Caco-2 (cell line): ENCODE data around the gene DHX38. TPM values are rescaled to one million over a fixed set of nuclear protein-coding genes. Genes with fewer than 3 reads are reported as not detected.
"Not testable (repeated sequence)": the region's sequence is repeated elsewhere in the genome, so short reads cannot be mapped to it uniquely, and the experiment has no call there.

Experiments
- BruUV-seq: library from RNA; stranded (reverse); fragments of 400-500 nt; replicated peaks from 2 replicates; lab custom pipeline; 2021; lab: Mats Ljungman, UMichigan
- CTCF ChIA-PET: fragments of 300-600 bp; sonication (Branson Sonifier 250); formaldehyde crosslinking; loops from one replicate; lab custom pipeline; 2022; ENCODE audit warnings: antibody characterized with exemption; lab: Charles Lee
- POLR2A ChIA-PET: fragments of 300-600 bp; sonication (Branson Sonifier 250); formaldehyde crosslinking; loops from one replicate; lab custom pipeline; 2022; ENCODE audit warnings: antibody characterized with exemption; lab: Charles Lee
- DNase-seq, 2 experiments: peaks; one replicate each; pipeline versions ENCODE4 v3.0.0 to v3.0.0-alpha.2; 2020 to 2022
- H3K27me3 ChIP-seq: replicated peaks from 2 replicates; pipeline ENCODE4 v1.6.0; 2011; ENCODE audit warnings: low read length; ENCODE audit not compliant: control insufficient read depth, insufficient read depth
- H3K36me3 ChIP-seq: 2 replicates; pipeline ENCODE4 v1.5.1; 2011; ENCODE audit warnings: low read length; ENCODE audit not compliant: control insufficient read depth, insufficient read depth
- H3K4me1 ChIP-seq: fragments of 250-450 bp; sonication (Bioruptor Pico); 2 replicates; pipeline ENCODE4 v1.5.1; 2020; ENCODE audit warnings: mild to moderate bottlenecking
- H3K4me3 ChIP-seq: 2 replicates; pipeline ENCODE4 v1.5.1; 2011; ENCODE audit warnings: low read depth, mild to moderate bottlenecking, control low read depth, low read length
- H3K9me3 ChIP-seq: fragments of 250-450 bp; sonication (Bioruptor Pico); 2 replicates; pipeline ENCODE4 v1.5.1; 2020; ENCODE audit warnings: mild to moderate bottlenecking, moderate library complexity
- H3K27ac Mint-ChIP-seq: one replicate; pipeline ENCODE4 v1.8.0; 2022; ENCODE audit warnings: mixed read lengths; ENCODE audit not compliant: unreplicated experiment
- H3K27me3 Mint-ChIP-seq: one replicate; pipeline ENCODE4 v1.8.0; 2022; ENCODE audit warnings: mixed read lengths; ENCODE audit not compliant: insufficient read depth, unreplicated experiment
- H3K36me3 Mint-ChIP-seq: one replicate; pipeline ENCODE4 v1.8.0; 2022; ENCODE audit warnings: mild to moderate bottlenecking, mixed read lengths; ENCODE audit not compliant: insufficient read depth, unreplicated experiment
- H3K4me1 Mint-ChIP-seq: one replicate; pipeline ENCODE4 v1.8.0; 2022; ENCODE audit warnings: low read depth, mixed read lengths; ENCODE audit not compliant: unreplicated experiment
- H3K4me3 Mint-ChIP-seq: one replicate; pipeline ENCODE4 v1.8.0; 2022; ENCODE audit warnings: mild to moderate bottlenecking, moderate library complexity, mixed read lengths; ENCODE audit not compliant: unreplicated experiment
- H3K9me3 Mint-ChIP-seq: one replicate; pipeline ENCODE4 v1.8.0; 2022; ENCODE audit warnings: mixed read lengths; ENCODE audit not compliant: unreplicated experiment
- CTCF ChIP-seq, 2 experiments: fragments of 200-600 bp in 1 of 2; IDR thresholded peaks; 1 replicate in 1 of 2; 2 replicates in 1 of 2; pipeline versions ENCODE4 v1.5.1 to v1.8.0; 2011 to 2022; ENCODE audit warnings: antibody characterized with exemption in 1 of 2, control low read depth in 1 of 2, inconsistent platforms in 1 of 2, low read depth in 1 of 2, low read length in 1 of 2, mild to moderate bottlenecking in 1 of 2, moderate library complexity in 1 of 2; ENCODE audit not compliant: insufficient read depth in 1 of 2, severe bottlenecking in 1 of 2, unreplicated experiment in 1 of 2
- intact Hi-C: fragments of 100-400 bp; cut with micrococcal nuclease; formaldehyde crosslinking; loops from one replicate; pipeline ENCODE4 v1.10.0; 2022; ENCODE audit not compliant: unreplicated experiment
- total RNA-seq: library from RNA; stranded (reverse); gene quantifications from 2 replicates; pipeline ENCODE4 v1.2.3, GENCODE V29; 2022

DHX38 gene
- total RNA-seq, 1 experiment from 2014 or later: 89.1 TPM

GRCh38 chr16:72068930-72069329 is 24.7 kb upstream of the DHX38 start:
- Mint-ChIP-seq H3K9me3 (no peaks in the 10 kb centered on the region), H3K4me3 (no peak overlapping the region)

GRCh38 chr16:72072514-72073342 is 20.9 kb upstream of the DHX38 start:
- POLR2A ChIA-PET: interaction anchor here (1.3 kb wide), 1 partner anchor 21 kb away, joined by 4 read pairs; the partner anchor contains the start of genes DHX38 and TXNL4B
- CTCF ChIA-PET: interaction anchor here (0.6 to 0.7 kb wide), 2 partner anchors 32 to 199 kb away, joined by 3 to 4 read pairs; no protein-coding TSS in a partner anchor
- no peak overlapping the region for H3K4me3 Mint-ChIP-seq
- H3K36me3 ChIP-seq: no peaks in the 10 kb centered on the region
- peak overlapping the region; percentile 34 for H3K27ac Mint-ChIP-seq
- no peak for TF ChIP-seq CTCF (IDR thresholded peaks at IDR 0.05; ENCODE audit: insufficient read depth in 1 of 2, low read depth in 1 of 2, low read length in 1 of 2, severe bottlenecking in 1 of 2, unreplicated experiment in 1 of 2)
- no peaks in the 10 kb centered on the region for H3K36me3 Mint-ChIP-seq
- no peaks in the 10 kb centered on the region for H3K9me3 ChIP-seq
- BruUV-seq: no TSS peak
- peak; percentile 39 to 49 for DNase-seq
- H3K27me3 ChIP-seq: no peaks in the 10 kb centered on the region
- peaks cover 7% of the 10 kb centered on the region for H3K4me1 Mint-ChIP-seq
- H3K4me3 ChIP-seq: no peak overlapping the region
- H3K9me3 Mint-ChIP-seq: no peaks in the 10 kb centered on the region
- no peaks in the 10 kb centered on the region for H3K4me1 ChIP-seq
- H3K27me3 Mint-ChIP-seq: no peaks in the 10 kb centered on the region
- intact Hi-C loops: no loop called here

More at GRCh38 chr16:72068930-72069329, 24.7 kb upstream of the DHX38 start:
- TF ChIP-seq CTCF (IDR thresholded peaks at IDR 0.05; ENCODE audit: insufficient read depth in 1 of 2, low read depth in 1 of 2, low read length in 1 of 2, severe bottlenecking in 1 of 2, unreplicated experiment in 1 of 2): no peak
- DNase-seq: no peak
- Histone ChIP-seq H3K36me3 (no peaks in the 10 kb centered on the region), H3K4me3 (no peak overlapping the region), H3K9me3 (no peaks in the 10 kb centered on the region), H3K27me3 (no peaks in the 10 kb centered on the region), H3K4me1 (no peaks in the 10 kb centered on the region)
- H3K27ac Mint-ChIP-seq: no peak overlapping the region
- H3K4me1 Mint-ChIP-seq: peaks cover 7% of the 10 kb centered on the region
- CTCF ChIA-PET: interaction anchor here (0.7 to 1.2 kb wide), 3 partner anchors 9 to 1261 kb away, joined by 3 to 4 read pairs (median 3); partner anchors contain the start of genes DHX38 and TXNL4B
- H3K36me3 Mint-ChIP-seq: no peaks in the 10 kb centered on the region
- no peaks in the 10 kb centered on the region for H3K27me3 Mint-ChIP-seq
- BruUV-seq: no TSS peak
- intact Hi-C loops: no loop called here
- POLR2A ChIA-PET: no interaction called here

- no TSS peak for BruUV-seq
- Mint-ChIP-seq H3K9me3 (no peaks in the 10 kb centered on the region), H3K36me3 (no peaks in the 10 kb centered on the region), H3K27me3 (no peaks in the 10 kb centered on the region), H3K4me3 (no peak overlapping the region), H3K27ac (no peak overlapping the region), H3K4me1 (peaks cover 7% of the 10 kb centered on the region)
- CTCF ChIA-PET: no interaction called here
- POLR2A ChIA-PET: interaction anchor here (1.3 kb wide), 1 partner anchor 20 kb away, joined by 4 read pairs; the partner anchor contains the start of genes DHX38 and TXNL4B
- Histone ChIP-seq H3K27me3 (no peaks in the 10 kb centered on the region), H3K4me3 (no peak overlapping the region), H3K36me3 (no peaks in the 10 kb centered on the region), H3K9me3 (no peaks in the 10 kb centered on the region), H3K4me1 (no peaks in the 10 kb centered on the region)
- no peak for DNase-seq
- intact Hi-C loops: no loop called here
- no peak for TF ChIP-seq CTCF (IDR thresholded peaks at IDR 0.05; ENCODE audit: insufficient read depth in 1 of 2, low read depth in 1 of 2, low read length in 1 of 2, severe bottlenecking in 1 of 2, unreplicated experiment in 1 of 2)
Observed at GRCh38 chr16:72073560-72074230, 20.0 kb upstream of the DHX38 start.

- H3K36me3 ChIP-seq, H3K9me3 Mint-ChIP-seq, H3K36me3 Mint-ChIP-seq, H3K4me3 ChIP-seq, intact Hi-C loops, H3K4me1 ChIP-seq, BruUV-seq, H3K4me1 Mint-ChIP-seq, H3K27me3 ChIP-seq, H3K27me3 Mint-ChIP-seq, H3K27ac Mint-ChIP-seq, POLR2A ChIA-PET, DNase-seq, H3K9me3 ChIP-seq, H3K4me3 Mint-ChIP-seq, CTCF ChIA-PET: not testable (repeated sequence)
Observed at GRCh38 chr16:72075067-72075466, 18.6 kb upstream of the DHX38 start.
